KG1 (cell line): ENCODE results near the gene MYLIP.

ENCODE experiments used
- DNase-seq: peaks from one replicate; lab custom pipeline; 2025; lab: John Stamatoyannopoulos, UW

The MYLIP gene

GRCh38 chr6:16139556-16139955 is 10.7 kb downstream of the MYLIP start:
- no peak for DNase-seq

- DNase-seq = no peak
These were observed 11.7 kb downstream of the MYLIP start for GRCh38 chr6:16140607-16141006.

DNA sequence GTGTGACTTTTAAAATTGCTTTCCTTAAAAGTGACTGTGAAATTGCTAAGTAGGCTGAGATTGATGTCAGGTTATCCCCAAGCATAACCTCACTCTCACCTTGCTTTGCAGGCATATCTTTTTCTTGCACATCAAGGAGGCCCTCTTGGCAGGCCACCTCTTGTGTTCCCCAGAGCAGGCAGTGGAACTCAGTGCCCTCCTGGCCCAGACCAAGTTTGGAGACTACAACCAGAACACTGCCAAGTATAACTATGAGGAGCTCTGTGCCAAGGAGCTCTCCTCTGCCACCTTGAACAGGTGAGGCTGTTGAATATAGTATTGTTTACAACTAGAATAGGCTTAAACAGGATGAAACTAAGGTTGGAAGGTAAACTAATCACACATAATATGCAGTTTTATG is 12.6 kb downstream of the MYLIP start:
- no peak for DNase-seq

- DNase-seq = no peak
These were observed 16.2 kb downstream of the MYLIP start for GRCh38 chr6:16145038-16145437.

GRCh38 chr6:16146028-16146427 is 17.1 kb downstream of the MYLIP start:
- no peak for DNase-seq

DNA sequence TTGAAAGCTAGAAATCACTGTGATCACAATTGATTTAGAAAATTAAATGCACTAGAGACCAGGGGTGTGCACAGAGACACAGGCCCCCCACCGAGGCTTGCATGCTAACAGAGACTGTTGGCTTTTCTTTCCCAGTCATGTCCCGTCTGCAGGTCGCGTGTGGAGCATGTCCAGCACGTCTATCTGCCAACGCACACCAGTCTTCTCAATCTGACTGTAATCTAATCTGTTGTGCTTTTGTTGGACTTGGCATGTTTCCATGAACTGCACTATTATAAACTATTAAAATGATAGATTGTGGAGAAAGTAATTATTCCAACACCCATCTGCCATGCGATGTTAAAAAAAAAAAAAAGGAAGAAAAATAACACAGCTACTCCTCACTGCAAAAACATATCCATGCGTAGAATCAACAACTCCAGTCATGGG is 17.7 kb downstream of the MYLIP start:
- no peak for DNase-seq

DNA sequence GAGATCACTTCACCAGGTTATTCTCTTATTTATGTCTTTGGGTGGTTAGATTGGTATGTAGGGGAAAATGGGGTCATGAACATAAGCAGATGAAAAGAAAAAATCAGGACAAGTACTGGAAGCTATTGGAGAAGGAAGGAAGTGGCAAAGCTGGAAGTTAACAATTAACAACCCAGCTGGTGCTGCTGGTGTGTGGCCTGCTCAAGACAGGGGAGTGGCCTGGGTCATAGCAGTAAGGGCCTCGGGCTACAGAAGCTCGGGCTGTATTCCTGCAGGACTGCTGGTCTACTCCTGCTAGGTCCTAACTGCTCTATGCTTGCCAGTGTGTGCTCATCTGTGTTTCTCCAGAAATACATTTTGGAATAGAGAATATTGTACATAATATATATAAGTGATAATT is 19.6 kb downstream of the MYLIP start:
- no peak for DNase-seq

- DNase-seq = no peak
These were observed 20.4 kb downstream of the MYLIP start for GRCh38 chr6:16149305-16149704.

DNA sequence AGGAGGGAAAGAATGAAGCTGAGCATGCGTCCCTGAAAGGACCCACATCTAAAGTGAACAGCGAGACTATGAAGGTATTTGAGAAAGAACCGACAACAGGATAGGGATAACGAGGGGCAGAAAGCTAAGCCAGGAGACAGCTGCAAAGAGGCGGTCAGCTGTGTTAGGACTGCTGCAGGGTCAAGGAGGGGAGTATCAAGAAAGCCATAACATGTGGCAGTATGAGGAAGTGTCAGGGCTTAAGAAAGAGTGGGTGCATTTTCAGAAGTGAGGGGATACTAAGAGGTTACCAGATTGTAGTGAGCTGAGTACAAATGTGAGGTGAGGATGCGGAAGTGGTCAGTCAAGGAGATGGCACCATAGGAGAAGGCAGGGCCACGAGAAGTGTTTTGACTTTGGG is 21.2 kb downstream of the MYLIP start:
- no peak for DNase-seq

DNA sequence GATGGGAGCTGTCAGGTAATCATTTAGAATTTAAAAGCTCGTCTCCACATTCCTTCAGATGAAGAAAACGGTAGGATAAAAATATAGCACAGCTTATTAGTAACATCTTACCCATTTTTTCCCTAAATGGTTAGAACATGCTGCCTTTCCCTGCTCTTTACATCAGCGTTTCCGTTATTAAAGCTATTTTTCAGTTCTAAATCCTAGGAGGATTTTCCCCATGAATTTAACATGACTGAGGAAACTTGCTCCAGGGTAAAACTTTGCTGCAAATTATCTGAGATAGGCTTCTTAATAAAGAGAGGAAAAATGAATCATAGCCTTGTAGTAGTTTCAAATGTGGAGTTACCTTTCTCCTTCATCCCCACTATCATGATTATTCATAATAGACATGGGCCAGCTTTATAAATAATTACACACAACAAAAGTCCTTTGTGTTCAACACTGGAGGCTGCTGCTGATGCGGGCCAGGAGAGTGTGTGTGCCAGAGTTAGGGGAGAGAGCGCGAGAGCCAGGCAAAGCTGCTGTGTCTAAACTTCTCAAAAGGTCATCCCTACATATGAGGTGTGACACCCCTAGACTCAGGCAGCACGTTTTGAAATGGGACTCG is 24.4 kb downstream of the MYLIP start:
- no peak for DNase-seq

- no peak for DNase-seq
These were observed 26.0 kb downstream of the MYLIP start for GRCh38 chr6:16154904-16155303.

DNA sequence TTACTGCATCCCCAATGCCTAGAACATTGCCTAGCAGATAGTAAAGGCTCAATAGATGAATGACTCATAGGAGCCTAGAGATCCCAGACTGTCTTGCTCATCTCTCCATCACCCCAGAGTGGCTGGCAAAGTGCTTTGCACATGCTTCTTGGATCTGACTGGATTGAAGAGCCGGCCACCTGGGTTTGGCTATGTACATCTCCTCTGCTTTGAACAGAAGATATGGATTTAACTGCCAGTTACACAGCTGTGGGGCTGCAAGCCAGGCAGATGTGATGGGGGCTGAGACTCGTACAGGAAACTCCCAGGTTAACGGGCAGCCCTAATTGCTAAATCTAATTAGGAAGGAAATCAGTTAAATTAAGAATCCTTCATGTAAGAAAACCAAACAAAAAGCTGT is 28.6 kb downstream of the MYLIP start:
- no peak for DNase-seq

DNA sequence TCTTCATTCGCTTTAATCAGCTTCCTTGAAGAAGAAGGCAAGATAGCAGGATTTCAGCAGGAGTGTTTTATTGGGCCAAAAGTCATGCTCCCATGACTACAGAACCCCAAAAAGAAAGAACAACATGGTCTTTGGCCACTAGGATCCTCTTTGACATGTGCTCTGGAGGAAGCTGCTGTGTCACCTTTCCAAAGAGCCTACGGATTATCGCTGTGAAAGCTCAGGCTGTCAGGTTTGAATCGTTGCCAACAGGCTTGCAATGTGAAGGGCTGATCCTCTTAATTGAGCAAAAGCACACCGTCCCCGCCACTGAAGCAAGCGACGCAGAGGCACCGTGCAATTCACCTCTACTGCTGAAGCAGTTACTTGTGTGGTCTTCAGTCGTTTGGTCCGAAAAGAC is 29.0 kb downstream of the MYLIP start:
- DNase-seq = no peak

- DNase-seq = no peak
These were observed 30.2 kb downstream of the MYLIP start for GRCh38 chr6:16158943-16159557.

DNA sequence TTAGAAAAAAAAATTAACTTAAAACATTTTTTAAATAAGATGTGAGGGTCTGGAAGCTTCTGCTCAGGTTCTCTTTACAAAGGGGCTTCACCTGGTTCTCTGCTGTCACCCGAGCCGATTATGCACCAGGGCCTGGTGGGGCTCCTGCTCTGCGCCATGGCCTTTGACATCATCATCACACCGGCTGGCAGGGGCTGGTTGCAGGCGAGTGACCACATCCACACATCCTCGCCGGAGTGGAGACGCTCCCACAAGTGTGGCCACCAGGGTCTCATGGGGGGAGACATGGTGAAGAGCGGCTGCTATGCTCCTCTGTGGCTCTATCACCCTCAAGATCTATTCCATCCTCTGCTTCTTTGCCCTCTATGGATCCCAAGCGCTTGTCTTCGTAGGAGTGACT is 31.9 kb downstream of the MYLIP start:
- no peak for DNase-seq

- DNase-seq = no peak
These were observed 33.1 kb downstream of the MYLIP start for GRCh38 chr6:16162003-16162402.

DNA sequence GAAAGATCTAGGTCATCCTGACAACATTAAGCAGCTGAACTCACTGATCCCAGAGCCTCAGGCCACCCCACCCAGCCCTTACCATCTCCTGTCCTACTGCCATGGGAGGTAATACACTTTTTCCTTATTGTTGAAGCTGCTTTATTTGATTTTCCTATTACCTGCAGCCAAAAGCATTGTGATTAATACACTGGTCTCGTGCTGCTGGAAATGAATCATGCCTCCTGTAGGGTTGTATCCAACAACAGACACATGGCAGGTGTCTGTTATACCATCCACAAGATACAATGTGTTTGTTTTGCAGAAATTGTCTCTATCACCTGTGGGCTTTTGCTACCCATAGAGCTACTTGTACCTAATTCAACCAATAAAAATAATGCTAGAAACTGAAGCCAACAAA is 34.2 kb downstream of the MYLIP start:
- no peak for DNase-seq

- DNase-seq = no peak
These were observed 34.8 kb downstream of the MYLIP start for GRCh38 chr6:16163535-16164300.

- DNase-seq = no peak
These were observed 36.8 kb downstream of the MYLIP start for GRCh38 chr6:16165641-16166040.

DNA sequence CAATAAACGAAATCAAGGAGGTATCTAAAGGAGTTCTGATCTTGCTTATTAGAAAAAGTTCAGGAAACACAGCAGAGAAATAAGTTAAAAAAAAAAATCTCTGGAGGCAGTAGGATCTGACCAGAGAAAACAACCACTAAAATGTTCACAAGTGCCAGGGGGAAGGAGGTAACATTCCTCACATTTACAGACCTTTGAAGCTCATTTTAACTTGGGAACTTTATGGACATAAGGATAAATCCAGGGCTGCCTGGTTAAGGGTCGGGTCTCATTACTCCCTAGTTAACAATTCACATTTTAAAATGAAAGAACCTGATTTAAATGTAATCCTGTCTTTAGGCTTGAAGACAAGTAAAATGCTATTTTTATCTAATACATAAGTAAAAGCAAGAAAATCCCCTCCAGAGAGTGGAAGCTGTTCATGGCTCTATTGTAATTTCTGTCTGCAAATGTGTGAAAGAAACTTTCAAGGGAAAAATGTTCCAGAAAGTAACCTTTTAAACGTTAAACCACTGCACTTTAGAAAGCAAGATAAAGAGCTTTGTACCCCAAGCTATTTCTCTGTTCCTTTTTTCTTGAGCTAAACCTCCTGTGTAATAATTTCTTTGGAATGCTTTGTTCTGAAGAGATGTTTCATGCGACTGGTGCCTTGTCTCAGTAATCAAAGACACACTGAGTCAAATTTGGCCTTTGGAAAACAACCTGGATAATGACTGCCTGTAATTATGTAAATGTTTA is 38.2 kb downstream of the MYLIP start:
- DNase-seq = no peak

DNA sequence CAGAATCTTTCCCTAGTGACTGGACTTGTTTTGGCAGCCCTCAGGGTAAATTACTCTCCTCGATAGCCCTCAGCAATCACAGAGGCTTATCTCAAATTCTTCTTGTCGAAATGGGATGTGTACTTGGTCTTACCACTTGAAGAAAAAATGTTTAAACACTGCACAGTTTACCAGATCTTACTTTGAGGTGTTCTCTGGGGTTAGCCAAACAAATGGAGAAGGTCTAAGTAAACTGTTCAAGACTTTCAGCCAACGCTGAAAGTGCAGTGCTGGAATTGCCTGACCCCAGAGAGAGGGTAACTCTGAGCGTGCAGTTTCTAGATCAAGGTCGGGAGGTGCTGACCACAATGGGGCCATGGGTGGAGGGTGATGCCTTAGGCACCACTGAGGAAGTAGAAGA is 39.2 kb downstream of the MYLIP start:
- no peak for DNase-seq

DNA sequence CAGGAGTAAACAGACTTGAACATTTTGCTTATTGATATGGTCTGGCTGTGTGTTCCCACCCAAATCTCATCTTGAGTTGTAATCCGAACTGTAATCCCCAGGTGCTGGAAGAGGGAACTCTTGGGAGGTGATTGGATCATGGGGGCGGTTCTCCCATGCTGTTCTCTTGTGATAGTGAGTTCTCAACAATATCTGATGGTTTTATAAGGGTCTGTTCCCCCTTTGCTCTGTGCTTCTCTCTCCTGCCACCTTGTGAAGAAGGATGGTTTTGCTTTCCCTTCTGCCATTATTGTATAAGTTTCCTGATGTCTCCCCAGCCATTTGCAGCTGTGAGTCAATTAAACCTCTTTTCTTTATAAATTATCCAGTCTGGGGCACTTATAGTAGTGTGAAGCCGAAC is 40.0 kb downstream of the MYLIP start:
- peak; percentile 17 for DNase-seq

GRCh38 chr6:16171400-16171799 is 42.5 kb downstream of the MYLIP start:
- DNase-seq = no peak
